HEK293 (cell line): ENCODE results near the gene OLFM3.

Experiments
- CTCF ChIA-PET: fragments of 350-600 bp; formaldehyde crosslinking; extraction: SDS; loops from one replicate; lab custom pipeline; 2021; ENCODE audit warnings: antibody characterized with exemption; lab: Yijun Ruan, JAX
- POLR2A ChIA-PET: fragments of 300-600 bp; formaldehyde crosslinking; extraction: SDS; loops from one replicate; lab custom pipeline; 2020; ENCODE audit warnings: antibody characterized with exemption, inconsistent platforms; lab: Yijun Ruan, JAX
- H3K27ac ChIP-seq: fragments of 200-500 bp; sonication (Bioruptor generic); 2 replicates; pipeline ENCODE4 v1.5.1; 2014; ENCODE audit warnings: low read depth, low read length, control low read depth, inconsistent platforms; ENCODE audit errors: extremely low read depth
- H3K36me3 ChIP-seq, 2 experiments: fragments of 200-500 bp in 1 of 2; sonication (Bioruptor generic) in 1 of 2; 1 replicate in 1 of 2; 2 replicates in 1 of 2; pipeline ENCODE4 v1.5.1; 2014 to 2017; ENCODE audit warnings: inconsistent platforms in 2 of 2, low read length in 2 of 2; ENCODE audit not compliant: control insufficient read depth in 2 of 2, insufficient read depth in 1 of 2
- H3K4me1 ChIP-seq: fragments of 200-500 bp; sonication (Bioruptor generic); 2 replicates; pipeline ENCODE4 v1.5.1; 2014; ENCODE audit warnings: mild to moderate bottlenecking, low read length, inconsistent platforms; ENCODE audit not compliant: control insufficient read depth, insufficient read depth
- H3K4me3 ChIP-seq: 2 replicates; pipeline ENCODE4 v1.5.1; 2011; ENCODE audit warnings: low read depth, mild to moderate bottlenecking, control low read depth, low read length, moderate library complexity
- H3K9me3 ChIP-seq: fragments of 200-500 bp; sonication (Bioruptor generic); 2 replicates; pipeline ENCODE4 v1.5.1; 2014; ENCODE audit warnings: low read depth, low read length, inconsistent platforms; ENCODE audit not compliant: control insufficient read depth, insufficient read depth
- EGR2 ChIP-seq: fragments of 450-650 bp; formaldehyde crosslinking; IDR thresholded peaks from 2 replicates; pipeline ENCODE4 v1.5.1; 2016; ENCODE audit warnings: low read depth, missing biosample characterization, missing genetic modification characterization
- ELK4 ChIP-seq: IDR thresholded peaks from 2 replicates; pipeline ENCODE4 v1.6.1; 2011; ENCODE audit warnings: mild to moderate bottlenecking, low read depth, low read length, borderline replicate concordance
- KLF1 ChIP-seq: fragments of 450-650 bp; formaldehyde crosslinking; IDR thresholded peaks from 2 replicates; pipeline ENCODE4 v1.5.1; 2016; ENCODE audit warnings: missing biosample characterization, missing genetic modification characterization
- KLF9 ChIP-seq: fragments of 450-650 bp; formaldehyde crosslinking; IDR thresholded peaks from 2 replicates; pipeline ENCODE4 v1.5.1; 2016; ENCODE audit warnings: missing biosample characterization, missing genetic modification characterization, low read depth
- MEIS1 ChIP-seq: sonication (generic); formaldehyde crosslinking; IDR thresholded peaks from 2 replicates; pipeline ENCODE4 v1.8.1; 2022; ENCODE audit warnings: missing genetic modification reagents, mild to moderate bottlenecking, borderline replicate concordance
- PRDM1 ChIP-seq: fragments of 450-650 bp; formaldehyde crosslinking; IDR thresholded peaks from 2 replicates; pipeline ENCODE4; 2016; ENCODE audit warnings: missing biosample characterization, missing genetic modification characterization
- PRDM10 ChIP-seq: fragments of 450-650 bp; formaldehyde crosslinking; IDR thresholded peaks from 2 replicates; pipeline ENCODE4 v1.5.1; 2016; ENCODE audit warnings: missing biosample characterization, missing genetic modification characterization
- RBAK ChIP-seq: fragments of 450-650 bp; formaldehyde crosslinking; IDR thresholded peaks from 2 replicates; pipeline ENCODE4 v1.5.1; 2016; ENCODE audit warnings: missing biosample characterization, missing genetic modification characterization
- SETDB1 ChIP-seq: IDR thresholded peaks from one replicate; pipeline ENCODE4 v1.6.1; 2017; ENCODE audit warnings: mild to moderate bottlenecking, low read length, moderate library complexity, mixed read lengths; ENCODE audit not compliant: insufficient read length
- SP2 ChIP-seq: fragments of 450-650 bp; formaldehyde crosslinking; IDR thresholded peaks from 2 replicates; pipeline ENCODE4 v1.5.1; 2016; ENCODE audit warnings: missing biosample characterization, missing genetic modification characterization
- WT1 ChIP-seq: fragments of 450-650 bp; formaldehyde crosslinking; IDR thresholded peaks from 2 replicates; pipeline ENCODE4 v1.5.1; 2016; ENCODE audit warnings: missing biosample characterization, missing genetic modification characterization
- ZNF121 ChIP-seq: fragments of 450-650 bp; formaldehyde crosslinking; IDR thresholded peaks from 2 replicates; pipeline ENCODE4 v1.5.1; 2016; ENCODE audit warnings: missing biosample characterization, missing genetic modification characterization
- ZNF133 ChIP-seq: fragments of 450-650 bp; formaldehyde crosslinking; IDR thresholded peaks from 2 replicates; pipeline ENCODE4 v1.5.1; 2016; ENCODE audit warnings: missing biosample characterization, missing genetic modification characterization
- ZNF169 ChIP-seq: fragments of 450-650 bp; formaldehyde crosslinking; IDR thresholded peaks from 2 replicates; pipeline ENCODE4 v1.5.1; 2016; ENCODE audit warnings: missing biosample characterization, missing genetic modification characterization
- ZNF174 ChIP-seq: fragments of 450-650 bp; formaldehyde crosslinking; IDR thresholded peaks from 2 replicates; pipeline ENCODE4 v1.5.0; 2017; ENCODE audit warnings: missing biosample characterization, mild to moderate bottlenecking, missing genetic modification characterization
- ZNF211 ChIP-seq: fragments of 450-650 bp; formaldehyde crosslinking; IDR thresholded peaks from 2 replicates; pipeline ENCODE4 v1.5.1; 2016; ENCODE audit warnings: low read depth, missing biosample characterization, missing genetic modification characterization
- ZNF23 ChIP-seq: fragments of 450-650 bp; formaldehyde crosslinking; IDR thresholded peaks from 2 replicates; pipeline ENCODE4 v1.5.1; 2016; ENCODE audit warnings: missing biosample characterization, missing genetic modification characterization, borderline replicate concordance
- ZNF280D ChIP-seq: fragments of 450-650 bp; formaldehyde crosslinking; IDR thresholded peaks from 2 replicates; pipeline ENCODE4 v1.5.1; 2016; ENCODE audit warnings: missing biosample characterization, missing genetic modification characterization
- ZNF398 ChIP-seq: fragments of 450-650 bp; formaldehyde crosslinking; IDR thresholded peaks from 2 replicates; pipeline ENCODE4 v1.5.1; 2017; ENCODE audit warnings: missing biosample characterization, missing genetic modification characterization
- ZNF488 ChIP-seq: fragments of 450-650 bp; formaldehyde crosslinking; IDR thresholded peaks from 2 replicates; pipeline ENCODE4 v1.5.1; 2016; ENCODE audit warnings: missing biosample characterization, missing genetic modification characterization
- ZNF560 ChIP-seq: fragments of 450-650 bp; formaldehyde crosslinking; IDR thresholded peaks from 2 replicates; pipeline ENCODE4 v1.5.1; 2017; ENCODE audit warnings: missing biosample characterization, missing genetic modification characterization, borderline replicate concordance
- ZNF596 ChIP-seq: fragments of 450-650 bp; IDR thresholded peaks from 2 replicates; pipeline ENCODE4 v1.5.0; 2018; ENCODE audit warnings: missing biosample characterization, mild to moderate bottlenecking, missing genetic modification characterization, moderate library complexity
- ZNF600 ChIP-seq: fragments of 450-650 bp; formaldehyde crosslinking; IDR thresholded peaks from 2 replicates; pipeline ENCODE4 v1.5.1; 2016; ENCODE audit warnings: missing biosample characterization, missing genetic modification characterization
- ZSCAN16 ChIP-seq: fragments of 450-650 bp; formaldehyde crosslinking; IDR thresholded peaks from 2 replicates; pipeline ENCODE4 v1.5.1; 2016; ENCODE audit warnings: missing biosample characterization, missing genetic modification characterization

Gene OLFM3

GRCh38 chr1:101873672-101874071, 123.1 kb downstream of the OLFM3 start:
- CTCF ChIA-PET = no interaction called here
- no peaks in the 10 kb centered on the region for H3K36me3 ChIP-seq
- H3K4me1 ChIP-seq = no peaks in the 10 kb centered on the region
- TF ChIP-seq ZNF488 (no peak), ZNF174 (no peak), MEIS1 (CRISPR knock-in tag) (no peak)
- no peaks in the 10 kb centered on the region for H3K9me3 ChIP-seq
- no peak overlapping the region for H3K27ac ChIP-seq
- POLR2A ChIA-PET = no interaction called here
- no peak overlapping the region for H3K4me3 ChIP-seq

- POLR2A ChIA-PET = no interaction called here
- no peak overlapping the region for H3K4me3 ChIP-seq
- no peak overlapping the region for H3K27ac ChIP-seq
- no peaks in the 10 kb centered on the region for H3K36me3 ChIP-seq
- H3K9me3 ChIP-seq = no peaks in the 10 kb centered on the region
- H3K4me1 ChIP-seq = no peaks in the 10 kb centered on the region
- TF ChIP-seq ZNF169 (tag by site-specific recombination) = no peak
- TF ChIP-seq ZNF398 (tag by site-specific recombination) = no peak
- no peak for TF ChIP-seq PRDM1
- TF ChIP-seq EGR2 (tag by site-specific recombination) = no peak
- TF ChIP-seq SETDB1 = no peak
- TF ChIP-seq PRDM10 (tag by site-specific recombination) = no peak
- no peak for TF ChIP-seq SP2 (tag by site-specific recombination)
- TF ChIP-seq ZNF211 (tag by site-specific recombination) = no peak
- CTCF ChIA-PET = no interaction called here
Observed at GRCh38 chr1:101859941-101860340, 136.8 kb downstream of the OLFM3 start.

GRCh38 chr1:101854271-101854670, 142.5 kb downstream of the OLFM3 start:
- Histone ChIP-seq H3K27ac (no peak overlapping the region), H3K9me3 (no peaks in the 10 kb centered on the region), H3K4me3 (no peak overlapping the region), H3K36me3 (no peaks in the 10 kb centered on the region), H3K4me1 (no peaks in the 10 kb centered on the region)
- ChIA-PET POLR2A (no interaction called here), CTCF (no interaction called here)
- TF ChIP-seq ZNF596 (tag by site-specific recombination) (no peak), ZNF560 (tag by site-specific recombination) (no peak), ZNF121 (no peak), KLF1 (tag by site-specific recombination) (no peak), ZNF280D (tag by site-specific recombination) (no peak), KLF9 (no peak), ZNF23 (tag by site-specific recombination) (no peak), ZNF600 (tag by site-specific recombination) (no peak), RBAK (no peak), ELK4 (no peak), ZSCAN16 (tag by site-specific recombination) (no peak), WT1 (tag by site-specific recombination) (no peak), ZNF133 (no peak)
